Fibroblast of the conjunctiva (primary cell): ENCODE data around the gene KRTAP5-4.
"Not testable (repeated sequence)": the region's sequence is repeated elsewhere in the genome, so short reads cannot be mapped to it uniquely, and the experiment has no call there.

Experiments used
- DNase-seq: peaks from one replicate; pipeline ENCODE4 v3.0.0-alpha.2; 2010; ENCODE audit warnings: low read depth

Gene KRTAP5-4

GRCh38 chr11:1622086-1622485 lies at the start of gene KRTAP5-4:
Gene KRTAP5-4 (minus strand): TSS chr11:1622138. CDS start chr11:1622093, 45 bp downstream.
- no peak for DNase-seq

DNA sequence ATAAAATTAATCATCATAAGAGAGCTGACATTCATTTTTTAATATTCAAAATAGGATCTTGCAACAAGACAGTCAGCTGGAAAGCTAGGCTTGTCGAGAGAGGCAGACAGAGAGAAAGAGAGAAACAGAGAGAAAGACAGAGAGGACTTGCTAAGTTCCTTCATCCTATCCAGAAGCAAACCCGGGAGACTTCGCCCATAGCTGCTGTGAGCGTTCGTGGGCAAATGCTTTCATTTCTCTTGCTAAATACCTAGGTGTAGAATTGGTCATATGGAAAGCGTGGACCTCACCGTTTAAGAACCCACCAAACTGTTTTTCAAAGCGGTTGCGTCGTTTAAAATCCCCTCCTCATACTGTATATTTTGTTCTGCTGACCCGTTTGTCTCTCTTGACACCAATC lies 49.7 kb upstream of the KRTAP5-4 start:
- DNase-seq, result no peak

DNA sequence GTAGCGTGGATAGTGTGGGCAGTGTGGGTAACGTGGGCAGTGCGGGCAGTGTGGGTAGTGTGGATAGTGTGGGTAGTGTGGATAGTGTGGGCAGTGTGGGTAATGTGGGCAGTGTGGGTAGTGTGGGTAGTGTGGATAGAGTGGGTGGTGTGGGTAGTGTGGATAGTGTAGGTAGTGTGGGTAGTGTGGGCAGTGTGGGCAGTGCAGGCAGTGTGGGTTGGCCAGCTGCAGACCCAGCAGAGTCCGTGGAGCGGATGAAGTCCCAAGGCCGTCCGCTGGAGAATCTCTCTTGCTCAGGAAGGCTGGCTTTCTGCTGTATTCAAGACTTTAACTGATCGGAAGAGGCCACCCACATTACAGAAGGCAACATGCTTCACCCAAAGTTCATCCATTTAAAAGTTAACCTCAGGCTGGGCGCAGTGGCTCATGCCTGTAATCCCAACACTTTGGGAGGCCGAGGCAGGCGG lies 49.0 kb upstream of the KRTAP5-4 start:
- no peak for DNase-seq

GRCh38 chr11:1670457-1670856 lies 48.5 kb upstream of the KRTAP5-4 start:
- DNase-seq, result not testable (repeated sequence)

GRCh38 chr11:1669546-1670218 lies 47.7 kb upstream of the KRTAP5-4 start:
- no peak for DNase-seq

DNA sequence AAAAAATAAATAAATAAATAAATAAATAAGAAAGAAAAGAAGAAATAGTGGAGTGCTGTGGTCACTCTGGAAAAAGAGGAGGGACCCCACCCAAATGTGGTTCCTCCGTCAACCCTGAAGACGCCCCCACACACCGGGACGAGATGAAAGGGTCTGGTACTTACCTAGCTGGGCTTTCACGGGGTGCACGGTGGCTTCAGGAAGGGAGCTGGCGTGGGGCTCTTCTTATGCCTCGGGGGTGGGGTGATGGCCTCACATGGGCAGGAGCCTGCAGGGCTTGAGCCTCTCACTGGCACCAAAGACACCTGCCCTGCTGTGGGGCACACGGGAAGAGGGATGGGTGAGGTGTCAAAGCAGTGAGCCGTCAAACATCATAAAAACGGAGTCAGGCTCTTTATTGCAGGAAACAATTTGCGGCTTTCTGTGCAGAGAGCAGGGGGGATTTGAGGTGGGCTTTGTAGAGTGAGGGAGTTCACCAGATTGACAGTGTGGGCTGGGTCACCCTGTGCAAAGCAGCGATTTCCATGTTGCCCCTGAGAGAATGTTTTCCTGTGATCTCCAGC lies 47.1 kb upstream of the KRTAP5-4 start:
- DNase-seq, result no peak

DNA sequence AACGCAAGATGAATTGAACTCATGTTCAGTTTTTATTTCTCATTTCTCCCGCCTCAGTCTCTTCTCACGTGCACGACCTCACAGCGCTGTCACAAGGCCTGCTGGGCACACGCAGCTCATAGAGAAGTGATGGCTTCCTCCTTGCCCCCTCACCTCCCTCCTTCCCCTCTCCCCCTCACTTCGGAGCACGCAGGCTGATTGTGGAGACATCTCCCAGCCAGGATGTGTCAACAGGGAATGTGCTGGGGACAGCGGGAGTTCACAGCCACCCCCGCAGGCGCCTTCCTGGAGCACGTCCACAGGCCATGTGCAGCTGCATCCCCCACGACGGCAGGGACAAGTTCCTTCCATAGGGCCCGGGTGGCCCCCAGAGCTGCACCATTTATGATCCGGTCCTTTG lies 46.0 kb upstream of the KRTAP5-4 start:
- no peak for DNase-seq

DNA sequence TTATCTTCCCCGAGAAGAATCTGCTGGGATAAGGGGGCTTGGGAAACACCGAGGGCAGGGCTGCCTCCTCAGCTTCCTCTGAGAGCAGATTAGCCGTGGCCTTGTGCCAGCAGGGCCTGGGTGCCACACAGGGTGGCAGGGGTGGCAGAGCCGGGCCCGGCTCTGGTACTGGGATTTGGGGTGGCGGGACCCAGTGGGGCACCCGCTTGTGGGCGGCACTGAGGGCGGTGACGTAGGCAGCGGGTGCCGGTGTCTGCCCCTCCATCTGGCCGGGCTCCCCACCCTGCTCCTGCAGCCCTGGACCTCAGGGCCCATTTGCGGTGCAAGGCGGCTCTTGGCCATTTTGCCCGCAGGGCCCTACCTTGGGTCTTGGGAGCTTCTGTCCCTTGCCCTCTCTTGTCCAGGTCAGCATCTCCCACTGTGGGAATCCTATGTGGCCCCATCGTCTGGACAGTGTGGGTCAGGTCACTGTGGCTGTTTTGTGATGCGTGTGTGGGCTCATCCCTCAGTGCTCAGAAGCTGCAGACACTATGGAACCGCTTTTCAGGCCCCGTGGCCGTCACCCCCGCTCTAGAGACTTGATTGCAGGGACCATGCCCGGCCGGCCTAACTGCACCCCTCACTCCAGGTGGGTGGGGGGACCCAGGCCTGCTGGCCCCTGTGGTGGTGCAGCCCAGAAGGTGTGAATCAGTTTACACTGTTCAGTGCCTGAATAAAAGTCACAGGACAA lies 45.3 kb upstream of the KRTAP5-4 start:
- DNase-seq, result no peak

- no peak for DNase-seq
These were observed 43.4 kb upstream of the KRTAP5-4 start for GRCh38 chr11:1665313-1665712.

DNA sequence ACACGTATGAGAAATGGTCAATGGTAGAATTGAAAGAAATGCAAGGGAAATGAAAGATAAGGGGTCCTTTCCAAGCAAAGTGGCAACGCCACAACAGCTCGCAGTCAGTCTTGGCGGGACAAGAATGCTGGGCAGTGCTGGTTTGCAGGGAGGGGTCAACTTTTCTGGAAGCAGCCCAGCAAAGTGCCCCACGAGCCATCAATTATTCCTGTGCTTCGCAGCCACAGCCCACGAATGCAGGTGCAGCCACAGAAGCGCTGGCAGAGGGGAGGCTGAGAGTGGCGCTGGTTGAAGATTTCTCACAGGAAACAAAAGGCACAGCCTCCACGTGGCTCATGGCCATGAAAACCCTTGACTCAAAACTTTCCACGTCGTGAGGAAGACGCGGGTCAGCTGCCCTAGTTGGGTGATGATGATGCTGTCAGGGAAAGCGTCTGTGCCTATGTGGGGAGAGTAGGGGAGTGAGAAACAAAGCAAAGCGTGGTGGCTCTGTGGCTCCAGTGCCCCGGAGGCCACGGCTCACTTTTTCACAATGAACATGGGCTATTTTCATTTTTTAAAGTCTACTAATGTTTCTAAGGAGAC lies 40.9 kb upstream of the KRTAP5-4 start:
- DNase-seq, result not testable (repeated sequence)

DNA sequence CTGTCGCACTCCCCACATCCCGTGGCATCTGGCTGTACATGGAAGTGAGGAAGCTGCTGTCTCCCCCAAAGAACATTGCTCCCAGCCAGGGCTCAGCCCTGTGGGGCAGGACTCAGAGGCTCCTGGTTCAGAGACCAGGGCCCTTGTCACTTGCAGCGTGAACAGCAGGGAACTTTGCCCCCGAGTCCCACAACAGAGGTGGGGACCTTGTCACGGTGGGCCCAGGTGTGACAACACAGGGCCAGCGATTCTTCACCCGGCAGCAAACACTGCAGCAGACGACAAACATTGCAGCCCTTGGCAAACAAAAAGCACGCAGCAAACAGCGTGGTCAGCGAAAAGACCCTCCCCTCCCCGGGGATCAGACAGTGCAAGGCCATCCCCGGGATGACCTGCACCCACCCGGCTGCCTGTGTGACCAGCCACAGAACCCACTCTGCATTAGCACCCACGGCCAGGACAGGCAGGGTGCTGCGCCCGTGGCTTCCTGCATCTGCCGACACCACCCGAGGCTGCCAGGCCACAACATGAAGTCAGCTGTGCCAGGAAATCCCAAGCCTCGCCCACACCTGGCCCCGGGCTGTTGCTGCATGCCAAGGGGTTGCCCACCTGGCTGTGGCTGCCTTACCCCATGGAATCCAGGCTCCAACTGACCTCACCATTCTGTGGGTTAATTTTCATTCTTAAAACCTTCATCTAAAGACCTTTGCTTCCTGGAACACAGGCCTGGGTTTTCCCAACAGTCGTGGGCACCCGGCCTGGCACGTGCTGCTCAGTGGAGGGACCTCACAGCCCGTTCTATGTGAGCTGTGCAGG lies 39.7 kb upstream of the KRTAP5-4 start:
- DNase-seq, result not testable (repeated sequence)

- DNase-seq, result no peak
These were observed 38.4 kb upstream of the KRTAP5-4 start for GRCh38 chr11:1660111-1660867.

- no peak for DNase-seq
These were observed 37.6 kb upstream of the KRTAP5-4 start for GRCh38 chr11:1659506-1659905.

- DNase-seq, result no peak
These were observed 34.7 kb upstream of the KRTAP5-4 start for GRCh38 chr11:1656670-1657069.

DNA sequence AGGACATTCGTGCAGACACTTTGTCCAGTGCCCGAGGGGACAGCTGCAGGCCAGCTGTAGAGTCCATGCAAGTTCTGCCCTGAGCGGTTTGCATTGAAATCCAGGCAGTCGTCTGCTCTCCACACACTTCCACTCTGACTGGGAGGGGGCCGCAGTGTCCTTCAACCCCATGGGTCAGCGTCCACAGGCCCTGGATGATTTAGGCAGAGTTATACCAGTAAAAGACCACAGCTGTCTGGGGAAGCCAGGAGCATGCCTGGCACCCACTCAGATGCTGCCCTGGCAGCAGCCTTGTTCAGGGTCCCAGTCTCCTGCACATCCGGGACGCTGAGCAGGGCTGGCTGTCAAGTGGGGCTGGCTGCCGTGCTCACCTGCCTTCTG lies 34.1 kb upstream of the KRTAP5-4 start:
- no peak for DNase-seq

GRCh38 chr11:1655168-1656060 lies 33.5 kb upstream of the KRTAP5-4 start:
- no peak for DNase-seq

GRCh38 chr11:1654388-1655167 lies 32.6 kb upstream of the KRTAP5-4 start:
- no peak for DNase-seq

GRCh38 chr11:1653541-1654387 lies 31.8 kb upstream of the KRTAP5-4 start:
- no peak for DNase-seq
